ENCODE results near the gene BTD.
"Not testable (repeated sequence)": the region's sequence is repeated elsewhere in the genome, so short reads cannot be mapped to it uniquely, and the experiment has no call there.

Gene BTD, protein sequence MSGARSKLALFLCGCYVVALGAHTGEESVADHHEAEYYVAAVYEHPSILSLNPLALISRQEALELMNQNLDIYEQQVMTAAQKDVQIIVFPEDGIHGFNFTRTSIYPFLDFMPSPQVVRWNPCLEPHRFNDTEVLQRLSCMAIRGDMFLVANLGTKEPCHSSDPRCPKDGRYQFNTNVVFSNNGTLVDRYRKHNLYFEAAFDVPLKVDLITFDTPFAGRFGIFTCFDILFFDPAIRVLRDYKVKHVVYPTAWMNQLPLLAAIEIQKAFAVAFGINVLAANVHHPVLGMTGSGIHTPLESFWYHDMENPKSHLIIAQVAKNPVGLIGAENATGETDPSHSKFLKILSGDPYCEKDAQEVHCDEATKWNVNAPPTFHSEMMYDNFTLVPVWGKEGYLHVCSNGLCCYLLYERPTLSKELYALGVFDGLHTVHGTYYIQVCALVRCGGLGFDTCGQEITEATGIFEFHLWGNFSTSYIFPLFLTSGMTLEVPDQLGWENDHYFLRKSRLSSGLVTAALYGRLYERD

DNA sequence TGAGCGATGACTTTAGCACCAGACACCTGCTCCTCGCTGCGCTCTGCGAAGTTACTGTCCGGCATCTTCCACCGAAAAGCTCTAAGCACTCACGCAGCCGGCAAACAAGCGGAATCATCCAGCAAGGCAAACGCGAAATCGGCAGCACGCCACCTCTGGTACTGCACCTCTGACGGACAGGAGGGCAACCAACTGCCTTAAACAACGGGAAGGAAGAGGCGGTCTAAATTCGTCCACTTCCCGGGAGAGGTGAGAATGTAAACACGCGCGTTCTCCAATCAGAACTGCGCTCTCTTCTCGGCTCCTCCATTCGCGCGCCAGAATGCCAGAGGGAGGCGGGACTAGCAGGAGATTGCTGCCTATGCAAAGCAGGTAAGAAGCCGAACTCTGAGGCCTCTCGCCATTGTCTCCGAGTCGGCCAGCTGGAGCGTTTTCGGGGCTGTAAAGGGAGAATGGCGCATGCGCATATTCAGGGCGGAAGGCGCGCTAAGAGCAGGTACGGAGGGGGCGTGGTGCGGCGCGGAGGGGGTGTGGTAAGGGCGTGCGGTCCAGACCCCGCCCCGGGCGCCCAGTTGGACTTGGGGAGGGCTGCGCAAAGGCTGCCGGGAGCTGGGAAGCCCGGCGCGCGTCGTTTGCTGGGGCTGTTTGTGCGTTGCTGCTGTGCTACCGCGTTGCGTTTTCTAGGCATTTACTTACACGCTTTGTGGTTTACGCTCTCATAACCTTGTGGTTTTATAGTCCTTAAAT is at the start of gene BTD, which contains the start of gene HACL1:
Gene BTD, plus strand, starts transcription at position 347 of the 747 bp plus-strand sequence. CDS start 33,695 bp downstream, outside the sequence.
Gene HACL1, minus strand, starts transcription at position 171 of the 747 bp plus-strand sequence. Its CDS starts 106 bp downstream, at position 65.
- DNase-seq: peak; percentile 99

DNA sequence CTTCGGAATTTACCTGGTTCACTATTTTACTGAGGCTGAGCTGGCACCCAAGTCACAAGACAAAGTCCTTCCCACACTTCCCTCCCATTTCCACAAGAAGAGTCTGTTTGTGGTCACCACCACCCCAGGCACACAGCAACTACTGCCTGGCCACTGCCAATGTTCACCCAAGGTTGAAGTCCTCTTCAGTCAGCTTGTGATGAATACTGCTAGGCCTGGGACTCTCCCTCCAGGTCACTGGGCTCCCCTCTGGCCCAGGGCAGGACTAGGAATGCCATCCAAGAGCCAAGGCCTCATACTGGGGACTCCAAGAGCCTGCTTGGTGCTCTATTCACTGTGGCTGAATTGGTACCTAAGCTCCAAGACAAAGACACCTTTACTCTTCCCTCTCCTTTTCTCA is 49.6 kb upstream of the BTD start:
- DNase-seq: no peak

DNA sequence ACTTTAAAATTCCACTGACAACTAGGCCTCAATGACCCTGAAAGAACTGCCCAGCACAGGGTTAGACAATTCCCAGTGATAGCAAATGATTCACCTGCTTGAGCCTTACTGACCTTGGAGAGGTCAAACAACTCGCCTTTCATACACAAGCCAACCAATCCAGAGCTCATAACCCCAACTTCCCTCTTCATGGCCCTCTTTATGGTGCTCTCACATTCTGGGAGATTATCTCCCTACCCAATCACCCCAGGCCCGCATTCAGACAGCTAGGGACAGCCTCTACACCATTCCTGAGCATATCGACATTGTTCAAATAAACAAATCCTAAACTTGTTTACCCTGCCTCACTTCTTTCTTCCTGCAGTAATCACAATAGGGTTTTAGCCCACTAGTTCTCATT is 47.8 kb upstream of the BTD start:
- no peak for DNase-seq

DNA sequence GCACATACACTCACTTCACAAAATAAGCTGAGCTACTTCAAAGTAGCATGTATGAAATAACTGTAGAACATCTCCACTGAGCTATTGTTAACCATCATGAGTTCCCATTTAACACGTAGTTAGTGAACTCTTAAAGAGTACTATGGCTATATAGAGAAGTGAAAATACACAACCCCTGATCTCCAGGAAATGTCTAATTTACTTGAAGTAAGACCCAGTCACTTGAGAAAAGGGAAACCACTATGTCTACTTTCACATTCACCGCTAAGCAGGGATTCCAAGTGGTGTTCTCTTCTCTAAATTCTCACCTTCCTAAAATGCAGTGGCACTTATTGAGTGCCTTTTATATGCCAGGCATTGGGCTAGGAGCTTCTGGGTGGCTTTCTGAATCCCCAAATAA is 45.0 kb upstream of the BTD start:
- DNase-seq: peak; percentile 43

DNA sequence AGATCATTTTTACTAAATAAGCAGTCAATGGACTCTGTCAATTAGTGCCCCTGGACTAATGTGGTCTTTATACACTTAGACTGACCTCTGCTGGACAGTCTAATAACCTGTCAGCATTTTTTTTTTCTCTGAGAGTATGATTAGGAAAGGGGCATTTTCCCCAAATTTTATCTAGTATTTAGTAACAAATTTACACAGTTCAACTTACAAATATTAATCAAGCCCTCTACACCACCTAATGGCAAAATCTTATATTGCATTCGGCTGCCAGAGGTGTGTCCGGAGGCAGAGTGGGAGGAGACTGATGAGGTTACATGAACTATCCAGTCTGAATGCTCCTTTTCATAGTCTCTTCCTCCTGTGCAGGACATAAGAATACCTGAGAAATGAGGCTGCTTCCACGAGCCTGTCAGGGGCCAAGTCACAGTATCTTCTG is 44.0 kb upstream of the BTD start:
- DNase-seq: peak; percentile 89

DNA sequence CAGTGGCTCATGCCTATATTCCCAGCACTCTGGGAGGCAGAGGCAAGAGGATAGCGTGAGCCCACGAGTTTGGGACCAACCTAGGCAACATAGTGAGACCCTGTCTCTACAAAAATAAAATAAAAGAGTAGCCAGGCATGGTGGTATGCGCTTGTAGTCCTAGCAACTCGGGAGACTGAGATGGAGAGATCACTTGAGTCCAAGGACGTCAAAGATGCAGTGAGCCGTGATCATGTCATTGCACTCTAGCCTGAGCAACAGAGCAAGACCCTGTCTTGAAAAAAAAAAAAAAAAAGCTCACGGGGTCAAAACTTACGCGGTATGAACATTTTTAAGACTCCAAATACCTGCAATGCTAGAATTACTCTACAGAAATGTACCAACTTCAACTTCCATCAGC is 43.0 kb upstream of the BTD start:
- DNase-seq: no peak

DNA sequence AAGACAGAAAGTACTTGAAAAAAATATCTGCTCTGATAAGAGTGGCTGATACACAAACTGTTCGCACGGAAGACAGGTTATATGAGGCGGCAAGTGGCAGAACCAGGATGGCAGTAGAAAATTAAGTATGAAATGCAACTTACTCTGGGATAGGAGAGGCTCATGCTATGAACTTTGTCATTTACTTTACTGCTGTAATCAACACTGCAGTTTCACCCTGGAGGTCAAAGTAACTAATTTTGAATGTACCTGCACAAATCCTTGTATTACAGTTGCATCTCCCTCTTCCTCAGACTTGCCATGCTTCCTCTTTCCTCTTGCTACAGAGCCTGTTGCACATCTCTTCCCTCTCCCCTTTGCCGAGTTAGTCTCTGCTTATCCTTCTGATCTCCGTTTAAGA is 39.0 kb upstream of the BTD start:
- no peak for DNase-seq

DNA sequence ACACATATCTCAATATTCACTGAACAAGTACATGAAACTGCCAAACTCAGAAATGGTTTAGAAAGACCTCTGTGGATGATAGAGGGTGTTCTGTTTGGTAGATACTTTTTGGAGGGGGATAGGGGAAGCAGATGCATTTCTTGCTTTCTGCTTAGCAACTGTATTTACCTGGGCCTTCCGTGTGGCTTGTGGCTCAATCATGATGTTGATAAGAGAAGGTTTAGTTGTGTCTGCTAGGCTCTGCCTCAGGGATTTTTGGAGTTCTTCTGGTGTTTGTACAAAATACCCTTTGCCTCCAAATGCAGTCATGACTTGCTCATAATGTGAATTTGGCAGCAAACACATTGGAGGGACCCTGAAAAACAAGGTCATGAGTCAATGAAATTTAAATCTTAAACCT is 38.4 kb upstream of the BTD start:
- no peak for DNase-seq

DNA sequence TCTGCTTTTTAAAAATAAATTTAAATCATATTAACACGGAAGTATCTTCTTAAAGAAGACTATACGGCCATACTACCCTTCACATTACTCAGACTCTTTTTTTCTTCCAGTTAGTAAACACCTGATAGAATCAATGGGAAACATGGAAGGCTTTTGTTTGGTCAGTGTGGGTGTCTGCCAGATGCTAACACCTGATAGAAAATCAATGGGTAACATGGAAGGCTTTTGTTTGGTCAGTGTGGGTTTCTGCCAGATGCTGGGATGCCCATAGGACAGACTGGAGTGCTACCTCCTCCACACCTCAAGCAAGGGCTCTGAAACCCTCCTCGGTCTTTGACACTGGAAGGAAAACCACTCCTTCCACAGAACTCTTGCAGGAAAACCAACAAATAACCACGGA is 29.4 kb upstream of the BTD start:
- DNase-seq: no peak

DNA sequence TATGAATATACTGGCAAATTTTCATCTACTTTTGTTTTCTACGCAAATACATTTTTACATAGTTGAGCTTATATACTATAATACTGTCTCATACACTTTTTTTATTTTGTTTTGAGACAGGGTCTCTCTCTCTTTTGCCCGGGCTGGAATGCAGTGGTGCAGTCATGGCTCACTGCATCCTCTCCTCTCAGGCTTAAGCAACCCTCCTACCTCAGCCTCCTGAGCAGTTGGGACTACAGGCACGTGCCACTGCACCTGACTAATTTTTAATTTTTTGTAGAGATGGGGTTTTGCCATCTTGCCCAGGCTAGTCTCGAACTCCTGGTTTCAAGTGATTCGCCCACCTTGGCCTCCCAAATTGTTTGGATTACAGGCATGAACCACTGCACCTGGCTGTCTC is 26.1 kb upstream of the BTD start:
- DNase-seq: no peak

DNA sequence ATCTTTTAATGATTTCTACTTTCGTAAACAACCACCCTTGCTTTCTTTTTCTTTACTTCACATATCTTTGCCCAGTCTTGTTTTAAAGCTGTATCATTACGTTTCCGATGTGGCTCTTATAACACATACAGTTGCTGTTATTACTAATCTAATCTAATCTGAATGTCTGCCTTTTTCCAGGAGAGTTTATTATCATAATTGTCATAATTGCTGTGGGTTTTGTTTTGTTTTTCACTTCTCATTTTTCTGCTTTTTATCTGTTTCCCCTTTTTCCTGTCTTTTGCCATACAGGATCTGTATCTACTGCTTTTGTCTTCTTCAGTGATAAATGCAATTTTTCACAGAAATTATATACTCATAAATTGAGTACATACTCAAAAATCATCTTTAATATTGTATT is 25.1 kb upstream of the BTD start:
- DNase-seq: no peak

DNA sequence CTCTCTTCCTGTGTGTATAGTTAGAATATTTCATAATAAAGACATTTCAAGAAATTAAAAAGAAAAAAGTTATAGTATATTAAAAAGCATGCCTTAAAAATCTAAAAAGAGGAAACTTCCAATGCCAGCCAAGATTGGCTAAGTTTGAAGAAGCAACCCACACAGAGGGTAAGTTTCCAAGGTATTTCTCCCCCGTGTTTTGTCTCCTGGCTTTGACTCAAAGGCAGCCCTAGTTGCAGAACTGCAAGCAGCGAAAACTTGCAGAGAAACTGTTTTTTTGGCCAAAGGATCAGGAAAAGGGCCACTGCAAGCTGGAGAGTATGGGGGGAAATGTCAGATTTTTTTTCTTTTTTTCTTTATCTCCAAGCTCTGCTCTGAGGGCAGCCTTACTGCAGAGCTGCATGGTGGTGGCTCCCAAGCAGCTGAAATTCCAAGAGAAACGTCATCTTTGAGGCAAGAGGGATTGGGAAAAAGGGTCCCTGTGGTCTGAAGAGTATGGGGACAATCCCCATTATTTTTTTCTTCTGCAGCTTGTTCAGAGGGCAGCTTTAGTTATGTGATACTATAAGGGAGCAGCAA is 23.2 kb upstream of the BTD start:
- no peak for DNase-seq

DNA sequence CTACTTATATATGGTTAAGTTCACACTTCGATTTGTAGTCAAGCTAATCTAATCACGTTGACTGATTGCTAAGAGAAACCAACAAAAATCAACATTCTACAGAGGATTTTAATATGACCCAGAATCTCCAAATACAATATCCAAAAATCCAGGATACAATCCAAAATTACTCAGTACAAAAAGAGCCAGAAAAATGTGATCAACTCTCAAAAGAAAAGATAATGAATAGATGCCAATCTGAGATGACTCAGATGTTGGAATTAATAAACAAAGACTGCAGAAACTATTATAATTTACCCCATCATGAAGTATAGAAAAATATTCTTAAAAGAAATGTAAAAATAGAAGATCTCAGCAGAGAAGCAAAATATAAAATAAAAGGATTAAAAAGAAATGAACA is 22.5 kb upstream of the BTD start:
- no peak for DNase-seq

DNA sequence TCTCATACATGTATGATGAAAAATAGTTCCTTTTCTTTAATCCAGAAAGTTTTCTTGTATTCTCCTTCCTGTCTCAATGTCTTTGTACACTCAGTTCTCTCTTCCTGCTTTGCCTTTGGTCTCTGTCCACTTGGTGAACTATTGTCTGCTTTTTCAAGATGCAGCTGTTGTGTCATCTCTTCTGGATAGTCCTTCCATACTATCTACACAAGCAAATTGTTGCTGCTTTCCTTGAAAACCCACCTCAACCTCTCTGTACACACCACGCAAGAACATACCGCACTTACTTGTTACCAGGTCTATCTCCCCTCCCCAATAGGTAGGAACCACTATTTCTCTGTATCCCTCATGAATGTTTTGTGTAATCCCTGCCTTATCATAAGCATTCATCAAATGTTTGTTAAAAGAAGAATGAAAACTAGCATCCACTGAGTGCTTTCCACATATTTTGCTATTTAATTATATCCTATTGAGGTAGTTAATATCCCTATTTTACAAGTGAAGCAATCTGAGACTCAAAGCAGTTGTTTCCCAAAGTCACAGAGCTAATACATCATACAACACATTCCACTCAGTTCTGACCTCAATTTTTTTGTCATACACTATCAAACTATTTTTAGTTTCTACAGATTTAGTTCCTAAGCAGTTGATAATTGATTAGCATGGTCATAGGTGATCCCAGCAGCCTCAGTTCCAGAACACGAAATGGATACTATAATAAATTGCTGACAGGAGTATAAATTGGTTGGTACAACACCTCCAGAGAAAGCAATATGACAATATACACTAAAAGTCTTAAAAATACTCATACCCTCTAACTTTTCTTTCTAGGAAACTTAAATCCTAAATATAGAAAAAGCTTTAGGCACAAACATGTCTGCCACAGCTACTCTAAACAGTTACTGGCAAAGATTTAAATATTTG is 19.8 kb upstream of the BTD start:
- no peak for DNase-seq

DNA sequence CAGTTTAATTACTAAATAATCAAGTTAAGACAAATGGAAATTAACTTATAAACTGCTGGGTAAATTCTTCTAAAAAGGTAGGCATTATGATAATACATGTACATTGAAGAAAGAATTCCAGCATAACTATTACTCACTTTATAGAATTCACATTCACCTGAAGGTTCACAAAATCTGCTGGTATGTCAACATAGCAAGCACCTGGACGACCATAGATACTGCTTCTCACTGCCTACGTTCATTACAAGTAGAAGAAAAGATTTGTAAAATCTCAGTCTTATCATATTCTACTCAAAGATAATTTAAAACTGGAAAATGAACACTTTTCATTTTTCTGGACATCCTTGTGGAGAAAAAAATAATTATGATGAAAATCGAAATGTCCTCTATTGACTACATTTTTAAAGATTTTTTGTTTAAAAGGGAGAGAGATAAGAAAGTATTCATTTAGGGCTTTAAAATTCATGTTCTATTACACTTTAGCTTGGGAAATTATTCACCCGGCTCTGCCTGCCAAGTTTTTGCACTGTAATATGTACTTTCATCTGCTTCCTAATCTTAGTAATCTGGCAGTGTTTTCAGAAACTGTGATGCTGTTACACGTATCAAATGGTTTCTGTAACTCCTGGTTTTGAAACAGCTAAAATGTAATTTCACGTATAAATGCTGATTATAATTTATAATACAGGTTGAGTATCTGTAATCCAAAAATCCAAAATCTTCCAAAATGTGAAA is 16.3 kb upstream of the BTD start:
- DNase-seq: no peak

DNA sequence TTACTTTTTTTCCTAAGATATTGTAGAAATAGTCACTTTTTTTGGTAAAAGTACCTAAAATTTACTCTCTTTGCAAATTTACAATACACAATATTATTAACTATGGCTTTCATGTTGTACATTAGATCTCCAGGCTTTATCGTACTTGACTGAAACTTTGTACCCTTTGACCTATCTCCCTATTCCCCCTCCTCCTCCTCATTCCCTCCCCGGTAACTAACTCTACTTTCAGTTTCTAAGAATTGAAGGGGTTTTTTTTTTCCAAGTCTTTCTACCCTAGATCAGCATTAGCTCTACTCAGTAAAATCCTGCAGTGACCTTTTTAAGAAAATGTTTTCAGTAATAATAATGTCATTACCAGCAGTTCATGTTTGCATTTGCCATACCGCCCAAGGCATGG is 10.3 kb upstream of the BTD start:
- no peak for DNase-seq

DNA sequence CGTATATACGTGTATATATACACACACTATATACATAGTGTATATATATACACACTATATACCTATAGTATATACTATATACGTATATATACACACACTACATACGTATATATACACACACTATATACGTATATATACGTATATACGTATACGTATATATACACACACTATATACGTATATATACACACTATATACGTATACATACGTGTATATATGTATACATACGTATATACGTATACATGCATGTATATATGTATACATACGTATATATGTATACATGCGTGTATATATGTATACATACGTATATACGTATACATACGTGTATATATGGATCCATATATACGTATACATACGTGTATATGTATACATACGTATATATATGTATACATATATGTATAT is 9.6 kb upstream of the BTD start:
- DNase-seq: no peak

DNA sequence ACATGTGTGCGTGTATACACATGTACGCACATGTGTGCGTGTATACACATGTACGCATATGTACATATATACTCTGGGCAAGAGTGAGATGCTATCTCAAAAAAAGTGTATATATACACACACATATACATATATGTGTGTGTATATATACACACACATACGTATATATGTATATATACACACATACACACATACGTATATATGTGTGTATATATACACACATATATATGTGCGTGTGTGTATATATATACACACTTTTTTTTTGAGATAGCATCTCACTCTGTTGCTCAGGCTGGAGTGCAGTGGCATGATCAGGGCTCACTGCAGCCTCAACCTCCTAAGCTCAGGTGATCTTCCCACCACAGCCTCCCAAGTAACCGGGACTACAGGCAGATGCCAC is 8.6 kb upstream of the BTD start:
- DNase-seq: no peak

DNA sequence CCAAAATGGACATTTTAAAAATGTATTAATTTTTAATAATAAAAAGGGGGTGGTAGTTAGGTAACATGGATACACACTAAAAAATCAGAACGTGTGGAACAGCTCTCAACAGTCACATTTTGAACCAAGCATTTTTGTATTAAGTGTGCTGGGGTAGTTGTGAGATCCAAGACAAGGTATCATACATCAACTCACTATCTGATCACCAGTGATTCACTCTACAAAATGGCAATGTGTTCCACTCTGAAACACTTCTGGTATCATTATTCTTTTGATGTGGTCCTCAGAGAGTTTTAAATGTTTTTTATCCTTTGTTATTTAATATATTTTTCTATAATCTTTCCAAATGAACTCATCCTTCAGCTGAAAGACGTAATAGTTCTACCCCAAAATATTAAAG is 5.6 kb upstream of the BTD start:
- no peak for DNase-seq

DNA sequence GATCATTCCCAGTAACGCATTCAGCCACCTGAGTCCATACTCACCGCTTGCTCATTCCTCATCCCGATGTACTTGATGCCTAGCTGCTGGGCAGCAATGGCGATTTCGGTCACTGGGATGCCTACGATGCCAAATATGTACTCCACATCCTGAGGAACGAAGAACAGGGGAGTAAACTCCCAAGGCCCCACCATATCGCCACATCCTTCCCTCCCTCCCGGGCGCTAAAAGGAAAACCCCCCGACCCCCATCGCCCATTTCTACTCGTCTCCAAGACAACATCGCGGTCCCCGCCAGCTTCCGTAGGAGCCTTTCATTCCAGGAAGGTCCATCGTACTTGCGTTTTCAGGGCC is 523 bp upstream of the BTD start:
- DNase-seq: no peak

DNA sequence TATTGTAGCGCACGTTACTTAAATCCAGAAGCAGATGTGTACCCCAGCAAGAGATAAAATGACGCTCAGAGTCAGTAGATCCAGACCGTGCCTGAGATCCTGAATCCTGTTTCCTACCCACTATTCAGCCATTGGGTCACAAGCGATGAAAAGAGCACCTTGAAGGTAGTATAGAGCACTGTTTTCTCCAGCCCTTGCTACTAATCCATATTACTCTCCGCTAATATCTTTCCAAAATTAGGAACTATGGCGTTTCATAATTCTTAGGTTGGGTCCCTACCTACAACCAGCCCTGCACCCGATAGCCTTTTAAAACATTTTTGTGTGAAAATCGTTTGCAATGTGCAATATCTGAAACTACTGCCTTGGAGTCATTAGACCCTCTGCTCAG is 596 bp downstream of the BTD start:
- no peak for DNase-seq

DNA sequence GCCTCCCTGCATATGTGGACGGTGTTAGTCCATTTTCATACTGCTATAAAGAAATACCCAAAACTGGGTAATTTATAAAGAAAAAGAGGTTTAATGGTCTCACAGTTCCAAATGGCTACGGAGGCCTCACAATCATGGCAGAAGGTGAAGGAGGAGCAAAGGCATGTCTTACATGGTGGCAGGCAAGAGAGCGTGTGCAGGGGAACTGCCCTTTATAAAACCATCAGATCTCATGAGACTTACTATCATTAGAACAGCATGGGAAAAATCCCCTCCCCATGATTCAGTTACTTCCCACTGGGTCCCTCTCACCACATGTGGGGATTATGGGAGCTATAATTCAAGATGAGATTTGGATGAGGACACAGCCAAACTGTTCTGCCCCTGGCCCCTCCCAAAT is 1.3 kb downstream of the BTD start:
- DNase-seq: not testable (repeated sequence)

Data from CD4-positive, alpha-beta T cell treated with Interleukin-17A for 1 hour (primary cell).